T-cell (primary cell): ENCODE results near the gene UBE2G2. TPM values are rescaled to one million over a fixed set of nuclear protein-coding genes. Genes with fewer than 3 reads are reported as not detected.
A peak's percentile ranks its signal among the peaks of the same experiment; 100 is the strongest.

Experiments
- ATAC-seq, 4 experiments: fragments of 200-7000 bp in 3 of 4; fragments of 150-1000 bp in 1 of 4; cut with Tn5 transposase; replicated peaks in 1 of 4; 1 replicate in 3 of 4; 2 replicates in 1 of 4; pipeline ENCODE4 v1.10.0; 2021; ENCODE audit warnings: moderate library complexity in 3 of 4, mild to moderate bottlenecking in 2 of 4, moderate number of reproducible peaks in 1 of 4
- CTCF ChIA-PET, 2 donors: fragments of 300-600 bp; sonication (Branson Sonifier 250); formaldehyde crosslinking; loops; one replicate each; lab custom pipeline; 2022; ENCODE audit warnings: antibody characterized with exemption in 2 of 2; lab: Charles Lee
- POLR2A ChIA-PET, 2 donors: fragments of 300-600 bp; sonication (Branson Sonifier 250); formaldehyde crosslinking; loops; one replicate each; lab custom pipeline; 2022; ENCODE audit warnings: antibody characterized with exemption in 2 of 2; lab: Charles Lee
- DNase-seq, 35 experiments: peaks; one replicate each; pipeline versions ENCODE4 v3.0.0 to v3.0.0-alpha.2; 2013 to 2023
- H3K27ac ChIP-seq: one replicate; pipeline ENCODE4 v1.5.1; 2013; ENCODE audit warnings: low read length
- H3K27me3 ChIP-seq, 2 experiments: replicated peaks in 1 of 2; 1 replicate in 1 of 2; 2 replicates in 1 of 2; pipeline versions ENCODE4 v1.6.1 to v1.7.0; 2013; ENCODE audit warnings: low read length in 1 of 2, mixed read lengths in 1 of 2; ENCODE audit not compliant: control insufficient read depth in 2 of 2, insufficient read depth in 2 of 2; ENCODE audit errors: extremely low read depth in 1 of 2
- H3K36me3 ChIP-seq, 2 donors: 1 replicate in 1 of 2; 2 replicates in 1 of 2; pipeline versions ENCODE4 v1.6.1 to v1.7.0; 2013; ENCODE audit warnings: low read length in 1 of 2; ENCODE audit not compliant: control insufficient read depth in 2 of 2, insufficient read depth in 1 of 2; ENCODE audit errors: extremely low read depth in 1 of 2
- H3K4me1 ChIP-seq, 2 experiments: 1 replicate in 1 of 2; 2 replicates in 1 of 2; pipeline versions ENCODE4 v1.6.1 to v1.7.0; 2013; ENCODE audit warnings: low read length in 2 of 2, mixed read lengths in 1 of 2; ENCODE audit not compliant: insufficient read depth in 2 of 2, control insufficient read depth in 1 of 2; ENCODE audit errors: extremely low read depth in 1 of 2
- H3K4me3 ChIP-seq, 2 donors: 1 replicate in 1 of 2; 2 replicates in 1 of 2; pipeline versions ENCODE4 v1.5.1 to v1.7.0; 2013; ENCODE audit warnings: mild to moderate bottlenecking in 2 of 2, low read length in 1 of 2, moderate library complexity in 1 of 2; ENCODE audit not compliant: control insufficient read depth in 1 of 2; ENCODE audit errors: extremely low read depth in 1 of 2
- H3K9me3 ChIP-seq: 2 replicates; pipeline ENCODE4 v1.7.0; 2013
- H3K27ac Mint-ChIP-seq, 2 donors: one replicate each; pipeline ENCODE4 v1.8.0; 2020 to 2021; ENCODE audit warnings: mild to moderate bottlenecking in 2 of 2, mixed read lengths in 2 of 2
- H3K27me3 Mint-ChIP-seq, 2 donors: one replicate each; pipeline ENCODE4 v1.8.0; 2021 to 2022; ENCODE audit warnings: mixed read lengths in 2 of 2
- H3K36me3 Mint-ChIP-seq: one replicate; pipeline ENCODE4 v1.8.0; 2021; ENCODE audit warnings: mixed read lengths
- H3K4me1 Mint-ChIP-seq, 3 donors: one replicate each; pipeline ENCODE4 v1.8.0; 2020 to 2022; ENCODE audit warnings: mixed read lengths in 3 of 3, mild to moderate bottlenecking in 1 of 3
- H3K4me3 Mint-ChIP-seq, 3 donors: one replicate each; pipeline ENCODE4 v1.8.0; 2020 to 2022; ENCODE audit warnings: mild to moderate bottlenecking in 3 of 3, mixed read lengths in 3 of 3, moderate library complexity in 3 of 3
- H3K9me3 Mint-ChIP-seq, 3 donors: one replicate each; pipeline ENCODE4 v1.8.0; 2020 to 2022; ENCODE audit warnings: mixed read lengths in 3 of 3
- WGBS: methylation state at CpG from one replicate; pipeline ENCODE4 v1.1.5; 2013; ENCODE audit warnings: missing lambda C conversion rate; ENCODE audit not compliant: insufficient coverage; 5-methylcytosine and 5-hydroxymethylcytosine counted together
- total RNA-seq, 35 experiments: library from RNA in 6 of 35; stranded (reverse) in 6 of 35; fragments of 120-200 nt in 1 of 35; gene quantifications; one replicate each; pipeline versions ENCODE4 v1.2.1 to v1.2.4 and lab custom pipeline; 2013 to 2026

UBE2G2 gene
- total RNA-seq, 5 donors from 2014 or later (not counting 1 experiment from before 2014, with no cell fraction given), result 124 to 157 (median 134) TPM

DNA sequence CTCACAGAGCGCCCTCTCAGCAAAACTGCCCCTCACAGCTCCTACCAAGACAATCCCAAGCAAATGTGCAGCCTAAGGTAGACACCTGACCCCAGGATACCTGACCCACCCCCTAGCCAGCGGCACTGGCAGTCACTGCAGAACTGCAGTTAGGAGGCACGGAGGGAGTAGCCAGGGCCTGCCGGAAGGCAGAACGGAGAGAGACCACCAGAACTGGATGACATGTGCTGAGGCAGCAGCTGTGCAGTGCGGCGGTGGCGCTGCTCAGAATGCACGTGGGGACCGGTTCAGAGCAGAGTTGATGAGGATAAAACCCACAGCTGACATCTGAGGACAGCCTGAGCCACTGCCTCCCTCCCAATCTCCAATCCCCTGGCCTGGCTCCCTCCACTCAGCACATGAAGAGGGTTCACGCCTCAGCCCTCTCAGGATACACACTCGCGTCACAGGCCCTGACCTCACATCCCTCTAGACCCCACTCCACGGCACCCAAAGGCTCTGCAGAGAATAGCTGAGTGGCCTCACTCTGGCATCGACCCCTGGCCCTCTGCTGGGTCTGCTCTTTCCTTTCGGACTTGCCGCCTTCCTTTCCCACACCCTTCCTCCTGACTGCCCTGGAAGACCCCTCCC is 29.6 kb downstream of the UBE2G2 start:
- Histone ChIP-seq H3K27ac (no peak overlapping the region), H3K27me3 (no peaks in the 10 kb centered on the region), H3K4me1 (peaks cover 0 to under 1% of the 10 kb centered on the region in 2 experiments), H3K9me3 (no peaks in the 10 kb centered on the region), H3K4me3 (no peak overlapping the region), H3K36me3 (peaks cover 3 to 63% of the 10 kb centered on the region in 2 donors)
- H3K4me1 Mint-ChIP-seq, result peaks cover 0 to 2% (median 0%) of the 10 kb centered on the region in 3 donors
- peak overlapping the region in 1 of 2 donors; percentile 19 for H3K27ac Mint-ChIP-seq
- ChIA-PET POLR2A (no interaction called here), CTCF (interaction anchor here in 1 of 2 donors (0.6 kb wide), 1 partner anchor 262 kb away, joined by 3 read pairs; no protein-coding TSS in a partner anchor)
- DNase-seq, result no peak
- H3K9me3 Mint-ChIP-seq, result no peaks in the 10 kb centered on the region
- ATAC-seq, result no peak
- H3K27me3 Mint-ChIP-seq, result no peaks in the 10 kb centered on the region
- H3K36me3 Mint-ChIP-seq, result peaks cover 57% of the 10 kb centered on the region
- 96% methylated on average over 17 of the region's 17 CpGs for WGBS
- no peak overlapping the region for H3K4me3 Mint-ChIP-seq

DNA sequence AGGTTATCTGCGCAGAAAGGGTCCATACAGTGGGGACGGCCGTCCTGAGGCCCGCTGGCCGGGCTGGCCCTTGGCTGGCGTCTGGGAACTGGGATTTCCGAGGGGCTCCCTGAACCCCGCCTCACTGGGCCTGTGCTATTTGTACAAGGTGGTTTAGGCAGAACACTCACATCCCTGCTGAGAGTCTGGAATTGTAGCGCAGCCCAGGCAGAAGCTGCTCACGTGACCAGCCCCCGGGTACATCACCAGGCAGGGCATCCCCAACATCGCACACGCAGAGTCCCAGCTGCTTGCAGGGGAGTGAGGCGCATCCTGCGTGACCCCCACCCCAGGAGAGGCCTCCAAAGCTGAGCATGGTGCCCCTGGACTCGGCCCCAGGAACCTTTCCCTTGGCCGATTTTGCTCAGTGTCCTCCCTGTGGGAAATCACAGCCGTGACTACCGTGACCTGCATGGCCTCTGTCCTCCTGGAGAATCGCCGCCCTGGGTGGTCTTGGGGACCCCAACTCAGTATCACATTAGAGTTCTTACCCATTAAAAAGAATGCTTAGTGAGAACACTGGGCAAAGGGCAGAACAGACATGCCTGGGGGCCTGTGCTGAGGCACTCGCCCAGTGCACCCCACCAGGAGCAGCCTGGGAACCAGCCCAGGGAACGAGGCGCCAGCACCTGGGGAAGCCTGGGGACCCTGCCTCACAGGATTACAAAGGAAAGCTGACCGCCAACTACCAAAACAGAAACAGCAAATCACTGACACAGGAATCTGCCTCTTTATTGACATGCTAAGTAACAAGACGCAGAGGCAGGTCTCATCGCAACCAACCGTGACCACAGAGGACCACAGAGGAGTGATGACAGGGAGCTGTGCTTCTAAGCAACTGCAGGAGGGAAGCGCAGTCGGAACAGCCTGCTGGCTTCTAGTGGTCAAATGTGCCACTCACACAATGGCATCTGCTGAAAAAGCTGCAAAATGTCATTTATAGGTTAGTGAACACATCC is 33.5 kb downstream of the UBE2G2 start:
- ATAC-seq (no peak), DNase-seq (no peak)
- Mint-ChIP-seq H3K9me3 (no peaks in the 10 kb centered on the region), H3K4me3 (no peak overlapping the region), H3K27me3 (no peaks in the 10 kb centered on the region), H3K36me3 (peaks cover 36% of the 10 kb centered on the region), H3K4me1 (peaks cover 11 to 17% (median 12%) of the 10 kb centered on the region in 3 donors), H3K27ac (no peak overlapping the region)
- H3K36me3 ChIP-seq, result peaks cover 0 to 33% of the 10 kb centered on the region in 2 donors
- POLR2A ChIA-PET, result no interaction called here
- no peaks in the 10 kb centered on the region for H3K9me3 ChIP-seq
- H3K27ac ChIP-seq, result no peak overlapping the region
- H3K4me1 ChIP-seq, result peaks cover 0 to 27% of the 10 kb centered on the region in 2 experiments
- CTCF ChIA-PET, result no interaction called here
- 96% methylated on average over 28 of the region's 30 CpGs for WGBS
- H3K27me3 ChIP-seq, result no peaks in the 10 kb centered on the region
- no peak overlapping the region for H3K4me3 ChIP-seq

DNA sequence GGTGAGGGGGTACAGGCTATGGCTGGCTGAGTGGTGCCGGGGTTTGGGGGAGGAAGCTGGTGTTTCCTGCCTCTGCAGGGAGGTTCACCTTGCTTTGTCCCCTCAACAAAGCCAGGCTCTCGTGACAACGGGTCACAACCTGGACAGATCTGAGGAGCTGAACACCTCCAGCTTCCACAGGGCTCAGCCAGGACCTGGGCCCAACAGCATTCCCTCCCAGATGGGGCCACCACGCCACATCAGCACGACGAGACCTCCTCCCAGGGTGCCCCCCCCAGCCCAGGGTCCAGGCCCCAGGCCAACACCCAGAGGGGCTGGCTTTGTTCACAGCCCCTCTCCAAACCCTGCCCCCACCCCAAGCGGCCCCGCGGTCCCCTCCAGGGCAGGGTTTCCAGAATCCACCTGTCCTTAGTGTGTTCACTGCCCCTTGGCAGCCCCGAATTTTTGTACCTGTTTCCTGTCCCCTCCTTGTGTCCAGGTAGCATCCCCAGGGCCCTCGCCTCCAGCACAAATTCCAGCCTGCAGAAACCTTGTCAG is 34.7 kb downstream of the UBE2G2 start:
- no peak for DNase-seq
- Histone ChIP-seq H3K9me3 (no peaks in the 10 kb centered on the region), H3K27ac (no peak overlapping the region), H3K4me3 (no peak overlapping the region), H3K36me3 (peaks cover 0 to 22% of the 10 kb centered on the region in 2 donors), H3K4me1 (peaks cover 0 to 27% of the 10 kb centered on the region in 2 experiments), H3K27me3 (no peaks in the 10 kb centered on the region)
- Mint-ChIP-seq H3K4me3 (no peak overlapping the region), H3K36me3 (peaks cover 27% of the 10 kb centered on the region), H3K27me3 (no peaks in the 10 kb centered on the region), H3K27ac (peak overlapping the region; percentile 15 to 22), H3K9me3 (no peaks in the 10 kb centered on the region), H3K4me1 (peaks cover 11 to 17% (median 12%) of the 10 kb centered on the region in 3 donors)
- POLR2A ChIA-PET, result interaction anchor here in 1 of 2 donors (0.5 kb wide), 1 partner anchor 849 kb away, joined by 4 read pairs; no protein-coding TSS in a partner anchor
- CTCF ChIA-PET, result no interaction called here
- no peak for ATAC-seq
- 69% methylated on average over 10 of the region's 11 CpGs for WGBS

DNA sequence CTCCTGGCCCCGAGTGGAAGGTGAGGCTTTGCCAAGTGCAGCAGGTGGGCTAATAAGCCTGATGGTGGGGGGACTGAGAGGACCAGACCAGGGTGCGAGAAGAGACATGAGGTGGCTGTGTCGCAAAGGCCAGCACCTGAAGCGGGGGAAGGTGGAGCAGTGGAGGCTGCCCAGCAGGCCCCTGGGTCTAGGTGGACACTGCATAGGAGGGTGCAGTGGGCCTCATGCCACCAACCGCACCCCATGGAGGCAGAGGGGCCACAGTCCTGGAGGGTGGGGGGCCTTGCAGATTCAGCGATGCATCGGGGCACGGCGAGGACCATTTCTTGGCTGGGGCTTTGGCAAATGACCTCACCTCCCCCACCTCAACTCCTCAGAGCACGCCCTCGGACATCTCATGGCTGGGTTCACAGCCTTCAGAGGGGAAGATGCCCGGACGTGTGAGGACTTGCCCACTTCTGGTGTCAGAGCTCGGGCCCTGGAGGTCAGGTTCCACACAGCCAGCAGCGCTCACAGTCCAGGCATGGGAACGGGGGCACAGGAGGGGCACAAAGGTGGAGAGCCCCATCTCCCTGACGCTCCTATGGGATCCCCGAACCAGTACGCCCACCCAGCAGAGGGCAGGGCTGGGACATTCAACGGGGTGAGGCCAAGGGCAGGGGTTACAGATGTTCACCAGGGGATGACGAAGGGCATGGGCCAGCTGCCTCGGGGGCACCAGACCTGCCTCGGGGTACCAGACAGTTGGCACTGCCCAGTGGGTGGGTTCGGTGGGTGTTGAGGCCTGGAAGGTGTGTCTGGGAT is 35.4 kb downstream of the UBE2G2 start:
- Histone ChIP-seq H3K4me1 (peaks cover 0 to 27% of the 10 kb centered on the region in 2 experiments), H3K36me3 (peaks cover 0 to 16% of the 10 kb centered on the region in 2 donors), H3K4me3 (no peak overlapping the region), H3K27ac (peak overlapping the region; percentile 61), H3K27me3 (no peaks in the 10 kb centered on the region), H3K9me3 (no peaks in the 10 kb centered on the region)
- peak overlapping the region in 1 of 3 donors; percentile 67 for H3K4me3 Mint-ChIP-seq
- ChIA-PET CTCF (no interaction called here), POLR2A (no interaction called here)
- H3K27ac Mint-ChIP-seq, result peak overlapping the region; percentile 92 to 95
- H3K4me1 Mint-ChIP-seq, result peaks cover 14 to 20% (median 15%) of the 10 kb centered on the region in 3 donors
- DNase-seq, result no peak
- H3K36me3 Mint-ChIP-seq, result peaks cover 20% of the 10 kb centered on the region
- H3K9me3 Mint-ChIP-seq, result no peaks in the 10 kb centered on the region
- 91% methylated on average over 19 of the region's 24 CpGs for WGBS
- H3K27me3 Mint-ChIP-seq, result no peaks in the 10 kb centered on the region
- no peak for ATAC-seq

DNA sequence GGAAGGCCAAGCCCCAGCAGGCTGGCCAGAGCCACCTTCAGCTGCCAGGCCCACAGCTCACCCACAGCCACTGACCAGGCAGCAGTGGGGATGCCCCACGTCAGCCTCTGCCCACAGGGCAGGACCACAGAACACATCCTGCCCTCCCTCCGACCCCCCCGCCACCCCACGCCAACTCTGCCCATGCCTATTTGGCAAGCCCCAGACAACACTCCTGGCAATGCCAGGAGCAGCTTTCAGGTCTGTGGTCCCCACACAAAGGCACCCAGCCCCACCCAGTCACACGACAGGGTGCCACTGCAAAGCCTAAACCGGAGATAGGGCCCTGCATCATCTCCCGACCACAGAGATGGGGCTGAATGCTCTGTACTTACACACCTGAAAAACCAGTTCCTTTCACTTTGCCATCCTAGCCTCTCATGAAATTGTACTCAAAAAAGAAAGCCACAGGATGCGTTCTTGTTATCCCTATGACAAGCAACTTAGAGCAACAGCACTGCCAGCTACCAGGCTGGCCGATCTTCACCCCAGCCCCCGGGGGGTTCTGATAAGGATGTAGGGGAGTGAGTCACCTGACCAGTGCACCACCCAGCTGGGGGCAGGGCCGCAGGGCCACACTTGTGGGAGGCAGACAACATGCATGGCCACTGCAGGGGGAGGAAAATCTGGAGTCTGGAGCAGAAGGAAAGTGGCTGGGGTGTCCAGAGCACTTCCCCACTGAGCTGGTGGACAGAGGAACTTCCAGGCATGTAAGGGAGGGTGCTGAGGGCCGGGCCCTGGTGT is 36.2 kb downstream of the UBE2G2 start:
- Mint-ChIP-seq H3K36me3 (peaks cover 13% of the 10 kb centered on the region), H3K9me3 (no peaks in the 10 kb centered on the region), H3K27ac (peak overlapping the region; percentile 92 to 95), H3K27me3 (no peaks in the 10 kb centered on the region), H3K4me1 (peaks cover 14 to 20% (median 17%) of the 10 kb centered on the region in 3 donors), H3K4me3 (peak overlapping the region in 2 of 3 donors; percentile 10 to 67)
- ATAC-seq, result peak; percentile 85 to 98 (median 86)
- H3K36me3 ChIP-seq, result peaks cover 0 to 10% of the 10 kb centered on the region in 2 donors
- DNase-seq, result peak in 33 of 35 experiments; percentile 35 to 76 (median 55)
- H3K4me3 ChIP-seq, result no peak overlapping the region
- ChIA-PET POLR2A (no interaction called here), CTCF (interaction anchor here in 1 of 2 donors (0.5 kb wide), 1 partner anchor 1052 kb away, joined by 4 read pairs; no protein-coding TSS in a partner anchor)
- H3K27ac ChIP-seq, result peak overlapping the region; percentile 61
- 23% methylated on average over 7 of the region's 12 CpGs for WGBS
- H3K4me1 ChIP-seq, result peaks cover 0 to 27% of the 10 kb centered on the region in 2 experiments
- no peaks in the 10 kb centered on the region for H3K9me3 ChIP-seq
- no peaks in the 10 kb centered on the region for H3K27me3 ChIP-seq
